Activated B cell treated with CpG ODN at 0.5 μM for 24 hours (primary cell): ENCODE results near the gene AGPS. TPM values are rescaled to one million over a fixed set of nuclear protein-coding genes. Genes with fewer than 3 reads are reported as not detected.

Source experiments
- ATAC-seq: fragments of 200-7000 bp; cut with Tn5 transposase; one replicate; pipeline ENCODE4 v1.10.0; 2021; ENCODE audit warnings: low read depth, mild to moderate bottlenecking, moderate library complexity
- CTCF ChIA-PET: fragments of 350-600 bp; sonication (Branson Sonifier 250); formaldehyde crosslinking; loops from one replicate; lab custom pipeline; 2021; ENCODE audit warnings: antibody characterized with exemption; lab: Charles Lee
- POLR2A ChIA-PET: fragments of 350-600 bp; sonication (Branson Sonifier 250); formaldehyde crosslinking; loops from one replicate; lab custom pipeline; 2021; ENCODE audit warnings: antibody characterized with exemption; lab: Charles Lee
- DNase-seq: peaks from one replicate; pipeline ENCODE4 v3.0.0; 2022
- H3K27ac Mint-ChIP-seq: one replicate; pipeline ENCODE4 v1.8.0; 2020; ENCODE audit warnings: mixed read lengths
- H3K27me3 Mint-ChIP-seq: one replicate; pipeline ENCODE4 v1.8.0; 2021; ENCODE audit warnings: mixed read lengths
- H3K36me3 Mint-ChIP-seq: one replicate; pipeline ENCODE4 v1.8.0; 2021; ENCODE audit warnings: low read depth, mixed read lengths
- H3K4me1 Mint-ChIP-seq: one replicate; pipeline ENCODE4 v1.8.0; 2021; ENCODE audit warnings: mixed read lengths
- H3K4me3 Mint-ChIP-seq: one replicate; pipeline ENCODE4 v1.8.0; 2020; ENCODE audit warnings: mild to moderate bottlenecking, mixed read lengths
- H3K9me3 Mint-ChIP-seq: one replicate; pipeline ENCODE4 v1.8.0; 2020; ENCODE audit warnings: mixed read lengths
- intact Hi-C: fragments of 100-400 bp; cut with micrococcal nuclease; formaldehyde crosslinking; loops from one replicate; pipeline ENCODE4 v1.15.1; 2024
- total RNA-seq: library from RNA; stranded (reverse); gene quantifications from 2 replicates; pipeline ENCODE4 v1.2.3, GENCODE V29; 2022
- TF ChIP-seq, protein P1 (sequence below): fragments of 200-600 bp; IDR thresholded peaks from one replicate; pipeline ENCODE4 v1.8.0; 2022; ENCODE audit warnings: antibody characterized with exemption, mild to moderate bottlenecking

The AGPS gene
- total RNA-seq, 1 donor from 2014 or later: 29.9 TPM

DNA sequence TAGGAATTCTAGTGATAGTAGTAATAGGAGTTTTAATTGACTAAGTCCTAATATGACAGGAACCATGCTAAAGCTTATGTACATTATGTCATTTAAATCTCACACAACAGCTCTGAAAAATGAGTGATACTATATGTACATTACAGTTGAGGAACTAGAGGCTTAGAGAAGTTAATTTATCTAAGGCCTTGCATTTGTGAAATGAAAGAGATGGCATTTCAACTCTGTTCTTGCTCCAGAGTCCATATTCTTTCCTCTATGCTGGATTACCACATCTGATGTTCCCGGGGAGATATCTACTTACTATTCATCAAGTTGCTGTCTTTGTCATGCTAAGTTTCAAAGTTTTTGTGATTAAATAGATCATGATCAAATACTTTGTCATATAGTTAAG, 5.7 kb downstream of the AGPS start:
- intact Hi-C loops: no loop called here
- Mint-ChIP-seq H3K4me3 (no peak overlapping the region), H3K36me3 (peaks cover 11% of the 10 kb centered on the region), H3K27ac (no peak overlapping the region), H3K4me1 (peaks cover 47% of the 10 kb centered on the region), H3K27me3 (no peaks in the 10 kb centered on the region), H3K9me3 (no peaks in the 10 kb centered on the region)
- CTCF ChIA-PET: interaction anchor here (1.2 kb wide), 1 partner anchor 63 kb away, joined by 4 read pairs; no protein-coding TSS in a partner anchor
- no peak for ATAC-seq
- DNase-seq: no peak
- TF ChIP-seq, protein P1, sequence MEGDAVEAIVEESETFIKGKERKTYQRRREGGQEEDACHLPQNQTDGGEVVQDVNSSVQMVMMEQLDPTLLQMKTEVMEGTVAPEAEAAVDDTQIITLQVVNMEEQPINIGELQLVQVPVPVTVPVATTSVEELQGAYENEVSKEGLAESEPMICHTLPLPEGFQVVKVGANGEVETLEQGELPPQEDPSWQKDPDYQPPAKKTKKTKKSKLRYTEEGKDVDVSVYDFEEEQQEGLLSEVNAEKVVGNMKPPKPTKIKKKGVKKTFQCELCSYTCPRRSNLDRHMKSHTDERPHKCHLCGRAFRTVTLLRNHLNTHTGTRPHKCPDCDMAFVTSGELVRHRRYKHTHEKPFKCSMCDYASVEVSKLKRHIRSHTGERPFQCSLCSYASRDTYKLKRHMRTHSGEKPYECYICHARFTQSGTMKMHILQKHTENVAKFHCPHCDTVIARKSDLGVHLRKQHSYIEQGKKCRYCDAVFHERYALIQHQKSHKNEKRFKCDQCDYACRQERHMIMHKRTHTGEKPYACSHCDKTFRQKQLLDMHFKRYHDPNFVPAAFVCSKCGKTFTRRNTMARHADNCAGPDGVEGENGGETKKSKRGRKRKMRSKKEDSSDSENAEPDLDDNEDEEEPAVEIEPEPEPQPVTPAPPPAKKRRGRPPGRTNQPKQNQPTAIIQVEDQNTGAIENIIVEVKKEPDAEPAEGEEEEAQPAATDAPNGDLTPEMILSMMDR: no peak
- POLR2A ChIA-PET: interaction anchor here (1.2 kb wide), 1 partner anchor 133 kb away, joined by 3 read pairs; no protein-coding TSS in a partner anchor

GRCh38 chr2:177398791-177399190, 6.2 kb downstream of the AGPS start:
- ChIA-PET CTCF (no interaction called here), POLR2A (no interaction called here)
- no peaks in the 10 kb centered on the region for H3K27me3 Mint-ChIP-seq
- peaks cover 43% of the 10 kb centered on the region for H3K4me1 Mint-ChIP-seq
- no peaks in the 10 kb centered on the region for H3K9me3 Mint-ChIP-seq
- H3K27ac Mint-ChIP-seq: no peak overlapping the region
- no peak overlapping the region for H3K4me3 Mint-ChIP-seq
- ATAC-seq (no peak), DNase-seq (no peak)
- intact Hi-C loops: no loop called here
- H3K36me3 Mint-ChIP-seq: peaks cover 10% of the 10 kb centered on the region
- TF ChIP-seq, protein P1: no peak

GRCh38 chr2:177399376-177399775, 6.8 kb downstream of the AGPS start:
- no peak for DNase-seq
- Mint-ChIP-seq H3K27ac (no peak overlapping the region), H3K27me3 (no peaks in the 10 kb centered on the region), H3K4me1 (peaks cover 43% of the 10 kb centered on the region), H3K36me3 (peaks cover 10% of the 10 kb centered on the region), H3K4me3 (no peak overlapping the region), H3K9me3 (no peaks in the 10 kb centered on the region)
- CTCF ChIA-PET: no interaction called here
- TF ChIP-seq, protein P1: no peak
- no peak for ATAC-seq
- POLR2A ChIA-PET: no interaction called here
- intact Hi-C loops: no loop called here

GRCh38 chr2:177400337-177400923, 7.9 kb downstream of the AGPS start:
- CTCF ChIA-PET: no interaction called here
- DNase-seq (no peak), ATAC-seq (no peak)
- Mint-ChIP-seq H3K9me3 (no peaks in the 10 kb centered on the region), H3K27ac (no peak overlapping the region), H3K27me3 (no peaks in the 10 kb centered on the region), H3K36me3 (peaks cover 10% of the 10 kb centered on the region), H3K4me3 (no peak overlapping the region), H3K4me1 (peaks cover 35% of the 10 kb centered on the region)
- TF ChIP-seq, protein P1: no peak
- intact Hi-C loops: loop anchor here (2.0 kb wide), 1 partner anchor 14 kb away; no protein-coding TSS in a partner anchor
- POLR2A ChIA-PET: no interaction called here

DNA sequence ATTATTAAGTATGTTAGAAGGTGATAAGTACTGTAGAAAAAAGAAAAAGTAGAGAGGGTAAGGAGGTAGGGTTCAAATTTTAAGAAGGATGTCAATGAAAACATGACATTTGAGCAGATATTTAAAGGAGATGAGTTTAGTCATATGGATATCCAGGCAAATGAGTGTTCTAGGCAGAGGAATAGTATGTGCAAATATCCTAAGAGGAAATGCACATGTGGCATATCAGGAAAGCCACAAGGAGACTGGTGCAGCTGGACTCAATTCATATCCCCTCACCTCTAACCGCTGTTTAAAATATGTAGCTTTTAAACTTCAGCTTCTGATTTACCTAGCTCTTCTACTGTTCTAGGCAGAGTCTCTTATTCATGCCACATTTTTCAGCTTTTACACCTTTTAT, 9.5 kb downstream of the AGPS start:
- POLR2A ChIA-PET: no interaction called here

More for the DNA sequence above, 9.5 kb downstream of the AGPS start:
- H3K9me3 Mint-ChIP-seq: no peaks in the 10 kb centered on the region
- CTCF ChIA-PET: no interaction called here
- peaks cover 8% of the 10 kb centered on the region for H3K36me3 Mint-ChIP-seq
- peaks cover 26% of the 10 kb centered on the region for H3K4me1 Mint-ChIP-seq
- H3K4me3 Mint-ChIP-seq: no peak overlapping the region
- intact Hi-C loops: no loop called here
- TF ChIP-seq, protein P1: no peak
- no peak for ATAC-seq
- H3K27me3 Mint-ChIP-seq: no peaks in the 10 kb centered on the region
- H3K27ac Mint-ChIP-seq: no peak overlapping the region
- DNase-seq: no peak
